Vagina (tissue), 2 donors: ENCODE results near the gene MACROD2.

Experiments
- CTCF ChIP-seq, 3 experiments: fragments of 450-650 bp in 2 of 3; fragments of 200-600 bp in 1 of 3; sonication (generic) in 1 of 3; IDR thresholded peaks; one replicate each; pipeline ENCODE4 v1.5.1; 2017 to 2019; ENCODE audit warnings: antibody characterized with exemption in 3 of 3, mild to moderate bottlenecking in 2 of 3, moderate library complexity in 2 of 3
- POLR2A ChIP-seq, 2 donors: fragments of 450-650 bp; IDR thresholded peaks; one replicate each; pipeline ENCODE4 v1.6.1; 2017; ENCODE audit warnings: antibody characterized with exemption in 2 of 2, mild to moderate bottlenecking in 2 of 2, moderate library complexity in 2 of 2
- POLR2AphosphoS5 ChIP-seq, 2 donors: sonication (generic); formaldehyde crosslinking; IDR thresholded peaks; one replicate each; pipeline ENCODE4 v1.9.0; 2017; ENCODE audit warnings: antibody characterized with exemption in 2 of 2, mild to moderate bottlenecking in 2 of 2, low read depth in 1 of 2; ENCODE audit not compliant: insufficient read depth in 1 of 2

- TF ChIP-seq POLR2A (IDR thresholded peaks at IDR 0.05) = no peak
- no peak for TF ChIP-seq CTCF (IDR thresholded peaks at IDR 0.05)
- no peak for TF ChIP-seq POLR2AphosphoS5 (IDR thresholded peaks at IDR 0.05; ENCODE audit: insufficient read depth in 1 of 2, low read depth in 1 of 2)
Measured at GRCh38 chr20:15703171-15703911, 1708.0 kb downstream of the MACROD2 start.
